Measurements from ENCODE around the gene ACD.

ACD gene

DNA sequence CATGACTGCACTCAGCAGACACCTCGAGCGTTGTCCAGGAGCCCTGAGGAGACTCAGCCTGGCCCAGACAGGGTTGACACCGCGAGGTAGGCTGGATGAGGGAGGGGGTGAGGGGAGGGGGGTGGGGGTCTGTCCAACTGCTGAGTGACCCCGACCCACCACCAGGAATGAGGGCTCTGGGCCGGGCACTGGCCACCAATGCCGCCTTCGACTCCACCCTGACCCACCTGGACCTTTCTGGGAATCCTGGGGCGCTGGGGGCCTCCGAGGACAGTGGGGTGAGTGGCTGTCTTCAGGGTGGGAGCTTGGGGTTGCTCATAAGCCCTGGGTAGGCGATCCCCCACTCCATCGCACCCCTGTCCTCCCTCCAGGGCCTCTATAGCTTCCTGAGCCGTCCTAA lies 12.4 kb downstream of the ACD start:
- DNase-seq (ENCODE audit: low spot score): no peak

DNA sequence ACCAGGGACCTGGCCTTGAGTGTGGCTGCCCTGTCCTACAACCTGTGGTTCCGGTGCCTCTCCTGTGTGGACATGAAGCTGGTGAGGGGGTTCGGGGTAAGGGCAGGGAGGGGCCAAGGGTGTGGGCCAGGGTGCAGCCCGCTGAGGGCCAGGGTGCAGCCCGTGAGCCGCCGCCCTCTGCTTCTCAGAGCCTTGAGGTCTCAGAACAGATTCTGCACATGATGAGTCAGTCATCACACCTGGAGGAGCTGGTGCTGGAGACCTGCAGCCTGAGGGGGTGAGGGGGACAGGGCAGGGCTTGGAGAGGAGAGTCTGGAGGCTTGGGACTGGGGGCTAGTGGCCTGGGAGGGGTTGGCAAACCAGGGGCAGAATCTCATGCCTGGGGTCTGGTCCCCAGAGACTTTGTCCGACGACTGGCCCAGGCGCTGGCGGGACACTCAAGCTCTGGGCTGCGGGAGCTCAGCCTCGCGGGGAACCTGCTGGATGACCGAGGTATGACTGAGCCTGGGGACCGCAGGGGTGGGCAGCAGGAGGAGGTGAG lies 12.9 kb downstream of the ACD start:
- DNase-seq (ENCODE audit: low spot score): no peak

DNA sequence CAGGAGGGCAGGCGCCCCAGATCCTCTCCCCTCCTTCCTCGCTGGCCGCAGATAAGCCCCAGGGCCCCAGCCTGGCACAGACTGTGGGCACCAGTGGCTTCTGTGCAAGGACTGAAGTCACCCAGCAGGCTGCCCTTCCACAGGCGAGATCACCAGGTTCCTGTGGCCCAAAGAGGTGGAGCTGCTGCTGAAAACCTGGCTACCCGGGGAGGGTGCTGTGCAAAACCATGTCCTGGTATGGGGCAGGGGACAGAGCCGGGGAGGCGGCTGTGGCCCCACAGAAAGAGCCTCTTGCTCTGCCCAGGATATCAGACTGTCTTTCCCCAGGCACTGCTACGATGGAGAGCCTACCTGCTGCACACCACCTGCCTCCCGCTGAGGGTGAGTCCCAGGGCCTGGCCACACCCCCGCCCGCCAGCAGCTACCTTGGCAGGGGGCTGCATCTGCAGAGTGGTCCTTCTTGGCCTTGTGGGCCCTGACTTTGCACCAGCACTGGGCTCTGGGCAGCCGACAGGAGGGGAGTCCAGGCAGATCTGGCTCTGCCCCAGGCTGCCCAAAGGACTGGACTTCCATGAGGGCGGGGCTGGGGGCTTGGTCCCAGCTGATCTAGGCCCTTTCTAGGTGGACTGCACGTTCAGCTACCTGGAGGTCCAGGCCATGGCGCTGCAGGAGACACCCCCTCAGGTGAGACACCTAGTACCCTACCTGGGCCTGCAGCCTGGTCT lies 14.5 kb downstream of the ACD start:
- no peak for DNase-seq (ENCODE audit: low spot score)

DNA sequence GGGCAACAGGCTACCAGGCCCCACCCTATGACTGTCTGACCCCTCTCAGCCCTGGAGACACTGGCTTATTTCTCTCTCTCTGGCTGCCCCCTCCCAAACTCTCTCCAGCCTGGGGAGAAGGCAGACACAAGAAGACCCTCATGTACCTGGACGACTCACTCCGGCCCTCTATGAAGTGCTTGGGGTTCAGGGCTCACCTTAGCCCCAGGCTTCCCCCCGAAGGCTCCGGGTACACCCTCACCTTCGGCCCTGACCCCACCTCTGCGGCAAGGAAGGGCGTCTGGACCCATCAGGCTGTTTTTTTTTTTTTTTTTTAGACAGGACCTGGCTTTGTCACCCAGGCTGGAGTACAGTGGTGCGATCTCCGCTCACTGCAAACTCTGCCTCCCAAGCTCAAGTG lies 16.0 kb downstream of the ACD start:
- DNase-seq (ENCODE audit: low spot score): no peak

DNA sequence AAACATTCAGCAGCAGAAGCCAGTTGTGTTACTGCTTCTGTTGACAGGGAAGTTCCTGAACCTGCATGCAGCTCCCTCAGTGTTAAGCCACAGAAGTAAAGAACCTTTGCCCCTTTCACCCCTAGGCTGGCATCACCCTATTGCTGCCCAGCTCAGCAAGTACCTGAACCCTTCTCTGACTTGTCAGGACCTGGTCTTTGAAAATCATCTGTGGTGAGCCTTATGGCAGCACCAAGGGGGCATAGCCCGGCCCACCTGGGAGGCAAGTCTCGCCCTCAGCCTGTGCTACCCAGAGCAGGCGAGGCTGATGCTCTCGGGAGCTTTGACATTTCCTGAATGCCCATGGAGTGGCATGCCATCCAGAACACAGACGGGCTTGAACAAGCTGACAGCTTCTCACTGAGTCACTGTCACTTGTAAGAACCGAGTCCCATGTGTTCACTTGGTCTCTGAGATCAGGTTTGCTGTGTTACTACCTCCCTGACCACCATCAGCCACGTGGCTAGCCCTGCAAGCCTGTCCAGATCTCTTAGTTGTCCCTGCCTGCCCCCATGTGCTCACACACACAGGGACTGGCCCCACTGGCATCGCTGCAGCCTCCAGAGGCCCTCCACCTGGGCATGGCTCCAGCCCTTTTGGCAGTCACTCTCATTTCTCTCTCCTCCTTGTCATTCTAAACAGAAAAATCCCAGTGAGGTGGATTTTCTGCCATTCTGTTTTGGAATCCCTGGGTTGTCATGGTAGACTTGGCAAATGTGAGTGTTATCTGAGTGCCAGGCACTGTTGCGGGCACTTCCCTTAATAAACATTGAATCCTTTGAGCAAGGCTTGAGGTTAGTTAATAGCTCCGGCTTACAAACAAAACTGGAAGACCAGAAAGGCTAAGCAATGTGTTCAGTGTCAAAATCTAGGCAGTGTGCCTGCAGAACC lies 18.0 kb downstream of the ACD start:
- DNase-seq (ENCODE audit: low spot score): peak; percentile 57

DNA sequence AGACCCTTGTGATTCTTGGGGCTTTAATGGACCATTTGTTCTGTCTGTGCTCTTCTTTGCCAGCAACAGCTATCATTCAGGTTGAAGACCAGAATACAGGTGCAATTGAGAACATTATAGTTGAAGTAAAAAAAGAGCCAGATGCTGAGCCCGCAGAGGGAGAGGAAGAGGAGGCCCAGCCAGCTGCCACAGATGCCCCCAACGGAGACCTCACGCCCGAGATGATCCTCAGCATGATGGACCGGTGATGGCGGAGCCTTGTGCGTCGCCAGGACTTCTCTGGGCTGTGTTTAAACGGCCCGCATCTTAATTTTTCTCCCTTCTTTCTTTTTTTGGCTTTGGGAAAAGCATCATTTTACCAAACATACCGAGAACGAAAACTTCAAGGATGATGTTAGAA lies 22.4 kb downstream of the ACD start:
- no peak for DNase-seq (ENCODE audit: low spot score)

DNA sequence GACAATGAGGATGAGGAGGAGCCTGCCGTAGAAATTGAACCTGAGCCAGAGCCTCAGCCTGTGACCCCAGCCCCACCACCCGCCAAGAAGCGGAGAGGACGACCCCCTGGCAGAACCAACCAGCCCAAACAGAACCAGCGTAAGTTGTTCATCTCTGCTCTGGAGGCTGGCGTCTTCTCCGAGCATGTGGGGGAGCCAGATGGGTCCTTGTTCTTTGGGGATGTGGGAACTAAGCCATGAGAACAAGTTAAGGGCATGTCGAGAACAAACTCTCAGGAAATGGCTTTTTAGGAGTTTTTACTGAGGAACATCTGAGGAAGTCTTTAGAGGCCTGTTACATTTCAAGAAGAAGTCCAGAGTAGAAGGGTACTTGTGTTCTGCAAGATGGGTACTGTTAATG lies 23.3 kb downstream of the ACD start:
- no peak for DNase-seq (ENCODE audit: low spot score)

DNA sequence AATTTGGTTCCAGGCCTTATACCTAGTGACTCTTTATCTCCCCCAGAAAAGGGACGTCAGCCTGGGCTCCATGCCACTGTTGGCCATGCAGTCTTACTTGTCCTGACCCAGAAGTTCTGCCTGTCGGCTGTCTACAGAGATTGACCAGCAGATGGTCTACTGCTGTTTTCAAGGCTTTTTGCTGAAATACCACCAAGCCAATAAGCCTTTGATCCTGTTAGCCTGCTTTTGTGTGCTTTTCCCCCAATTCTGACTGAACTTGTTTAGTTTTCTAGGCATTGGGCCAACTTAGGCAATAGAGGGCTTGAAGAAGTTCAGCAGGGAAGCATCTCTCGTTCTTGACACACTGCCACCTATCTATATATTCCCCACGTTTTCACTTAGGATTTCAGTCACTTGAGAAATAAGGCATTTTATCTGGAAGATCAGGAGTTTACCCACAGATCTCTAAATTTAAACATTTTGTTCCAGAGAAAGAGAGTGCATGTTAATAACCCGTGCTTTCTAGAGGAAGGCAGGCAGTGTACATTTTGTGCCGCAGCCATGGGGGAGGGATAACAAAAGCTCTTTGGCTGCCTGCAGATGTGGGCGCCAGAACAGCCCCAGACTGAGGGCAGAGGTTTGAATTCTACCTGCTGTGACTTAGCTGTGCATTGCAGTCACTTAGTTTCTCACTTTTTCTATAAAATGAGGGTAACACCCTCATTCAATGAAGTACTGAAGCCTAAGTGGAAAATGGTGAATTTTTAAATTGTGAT lies 27.5 kb downstream of the ACD start:
- DNase-seq (ENCODE audit: low spot score): no peak

DNA sequence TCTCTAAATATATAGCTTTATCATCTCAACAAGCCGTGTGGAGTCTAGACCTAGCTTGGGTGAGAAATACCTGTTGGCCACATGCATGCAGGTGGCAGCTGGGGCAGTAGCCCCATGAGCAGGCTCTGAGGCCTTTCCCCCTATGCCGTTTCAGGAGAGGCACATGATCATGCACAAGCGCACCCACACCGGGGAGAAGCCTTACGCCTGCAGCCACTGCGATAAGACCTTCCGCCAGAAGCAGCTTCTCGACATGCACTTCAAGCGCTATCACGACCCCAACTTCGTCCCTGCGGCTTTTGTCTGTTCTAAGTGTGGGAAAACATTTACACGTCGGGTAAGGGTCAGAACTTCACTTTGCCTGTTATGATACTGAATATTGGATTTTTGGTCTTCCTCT lies 31.8 kb downstream of the ACD start:
- no peak for DNase-seq (ENCODE audit: low spot score)

DNA sequence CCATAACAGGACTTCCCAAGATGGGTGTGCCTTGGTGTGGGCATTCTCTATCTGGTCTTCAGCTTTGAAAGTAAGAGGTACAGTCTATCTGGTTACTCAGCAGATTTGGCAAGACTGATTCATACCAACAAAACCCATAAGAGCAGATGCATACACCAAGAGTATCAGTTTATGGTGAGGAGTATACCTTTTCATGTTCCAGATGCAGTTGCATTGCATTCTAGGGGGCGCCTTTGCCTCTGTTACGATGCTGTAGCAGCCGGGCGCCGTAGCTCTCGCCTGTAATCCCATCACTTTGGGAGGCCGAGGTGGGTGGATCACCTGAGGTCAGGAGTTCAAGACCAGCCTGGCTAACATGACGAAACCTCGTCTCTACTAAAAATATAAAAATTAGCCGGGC lies 46.3 kb downstream of the ACD start:
- no peak for DNase-seq (ENCODE audit: low spot score)

DNA sequence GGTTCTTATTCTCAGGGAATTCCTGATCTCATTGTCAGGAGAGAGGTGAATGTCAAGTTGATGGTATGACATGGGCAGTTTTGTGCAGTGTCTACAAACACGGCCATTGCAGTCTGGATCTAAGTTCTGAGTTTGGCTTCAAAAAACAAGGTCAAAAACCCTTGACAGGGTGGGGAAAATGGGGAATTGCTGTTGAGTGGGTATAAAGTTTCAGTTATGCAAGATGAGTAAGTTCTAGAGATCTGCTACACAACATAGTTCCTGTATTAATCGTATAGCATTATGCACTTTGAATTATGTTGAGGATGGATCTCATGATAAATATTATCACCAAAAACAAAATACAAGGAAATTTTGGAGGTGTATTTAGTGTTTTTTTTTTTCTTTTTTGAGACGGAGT lies 51.7 kb downstream of the ACD start:
- no peak for DNase-seq (ENCODE audit: low spot score)
